ENCODE measurements around the gene OTUB2.

Gene OTUB2

DNA sequence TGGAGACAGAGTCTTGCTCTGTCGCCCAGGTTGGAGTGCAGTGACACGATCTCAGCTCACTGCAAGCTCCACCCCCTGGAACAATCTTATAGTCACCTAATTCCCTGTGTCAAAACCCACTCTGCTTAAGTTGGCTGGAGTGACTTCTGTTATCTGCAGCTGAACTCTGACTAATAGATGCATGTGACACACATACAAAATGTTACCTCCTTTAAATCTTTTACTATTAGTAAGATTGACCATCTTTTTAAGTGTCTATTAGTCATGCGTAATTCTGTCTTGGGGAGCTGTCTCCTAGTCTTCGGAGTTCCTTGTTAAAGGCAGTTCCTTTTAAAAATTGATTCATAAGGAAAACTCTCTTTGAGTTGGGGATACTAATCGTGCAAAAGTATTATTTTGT, 62.4 kb downstream of the OTUB2 start:
- Histone ChIP-seq H3K4me1 (ENCODE audit: control insufficient read depth in 5 of 5, insufficient read depth in 5 of 5, low read length in 5 of 5) (no peaks in the 10 kb centered on the region), H3K36me3 (ENCODE audit: control insufficient read depth in 5 of 5, insufficient read depth in 5 of 5, low read length in 5 of 5) (no peaks in the 10 kb centered on the region), H3K27me3 (ENCODE audit: control insufficient read depth in 5 of 5, insufficient read depth in 4 of 5, low read length in 5 of 5) (no peaks in the 10 kb centered on the region), H3K9me3 (ENCODE audit: control insufficient read depth in 5 of 5, low read length in 5 of 5) (no peaks in the 10 kb centered on the region), H3K27ac (ENCODE audit: low read depth, low read length) (no peak overlapping the region), H3K4me3 (ENCODE audit: low read depth in 1 of 5, low read length in 5 of 5) (no peak overlapping the region), H3K9ac (ENCODE audit: low read length in 5 of 5) (no peak overlapping the region)

DNA sequence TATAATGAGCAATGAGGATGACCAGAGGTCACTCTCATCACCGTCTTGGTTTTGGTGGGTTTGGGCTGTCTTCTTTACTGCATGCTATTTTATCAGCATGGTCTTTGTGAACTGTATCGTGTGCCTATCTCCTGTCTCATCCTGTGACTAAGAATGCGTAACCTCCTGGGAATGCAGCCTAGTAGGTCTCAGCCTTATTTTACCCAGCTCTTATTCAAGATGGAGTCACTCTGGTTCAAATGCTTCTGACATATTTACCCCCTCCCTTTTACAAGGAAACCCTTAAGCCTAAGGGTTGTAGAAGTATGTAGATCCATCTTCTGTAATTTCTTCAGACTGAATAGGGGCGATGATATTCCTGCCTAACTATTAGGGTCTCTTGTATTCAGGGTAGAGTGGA, 63.3 kb downstream of the OTUB2 start:
- Histone ChIP-seq H3K9ac (ENCODE audit: low read length in 5 of 5) (no peak overlapping the region), H3K4me3 (ENCODE audit: low read depth in 1 of 5, low read length in 5 of 5) (no peak overlapping the region), H3K9me3 (ENCODE audit: control insufficient read depth in 5 of 5, low read length in 5 of 5) (no peaks in the 10 kb centered on the region), H3K36me3 (ENCODE audit: control insufficient read depth in 5 of 5, insufficient read depth in 5 of 5, low read length in 5 of 5) (no peaks in the 10 kb centered on the region), H3K27ac (ENCODE audit: low read depth, low read length) (no peak overlapping the region), H3K4me1 (ENCODE audit: control insufficient read depth in 5 of 5, insufficient read depth in 5 of 5, low read length in 5 of 5) (no peaks in the 10 kb centered on the region), H3K27me3 (ENCODE audit: control insufficient read depth in 5 of 5, insufficient read depth in 4 of 5, low read length in 5 of 5) (no peaks in the 10 kb centered on the region)

DNA sequence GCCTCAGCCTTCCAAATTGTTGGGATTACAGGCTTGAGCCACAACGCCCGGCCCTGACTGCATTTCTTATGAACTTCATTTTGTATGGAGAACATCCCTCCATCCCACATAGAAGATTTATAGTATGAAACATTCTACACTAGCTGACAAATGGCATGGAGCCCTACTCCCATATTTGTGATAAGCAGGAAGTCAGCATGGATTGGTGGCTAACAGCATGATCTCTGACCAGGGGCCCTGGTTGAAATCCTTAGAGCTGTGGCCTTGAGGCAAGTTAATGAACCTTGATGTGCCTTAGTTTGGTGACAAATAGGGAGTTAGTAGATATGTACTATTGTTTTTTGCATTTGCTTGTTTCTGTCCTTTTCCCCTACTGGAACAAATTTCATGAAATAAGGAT, 67.3 kb downstream of the OTUB2 start:
- H3K4me3 ChIP-seq (ENCODE audit: low read depth in 1 of 5, low read length in 5 of 5) = no peak overlapping the region
- no peak overlapping the region for H3K9ac ChIP-seq (ENCODE audit: low read length in 5 of 5)
- H3K4me1 ChIP-seq (ENCODE audit: control insufficient read depth in 5 of 5, insufficient read depth in 5 of 5, low read length in 5 of 5) = no peaks in the 10 kb centered on the region
- no peak overlapping the region for H3K27ac ChIP-seq (ENCODE audit: low read depth, low read length)
- no peaks in the 10 kb centered on the region for H3K27me3 ChIP-seq (ENCODE audit: control insufficient read depth in 5 of 5, insufficient read depth in 4 of 5, low read length in 5 of 5)
- H3K9me3 ChIP-seq (ENCODE audit: control insufficient read depth in 5 of 5, low read length in 5 of 5) = no peaks in the 10 kb centered on the region
- peaks cover 0 to 7% (median 4%) of the 10 kb centered on the region in 5 donors for H3K36me3 ChIP-seq (ENCODE audit: control insufficient read depth in 5 of 5, insufficient read depth in 5 of 5, low read length in 5 of 5)

DNA sequence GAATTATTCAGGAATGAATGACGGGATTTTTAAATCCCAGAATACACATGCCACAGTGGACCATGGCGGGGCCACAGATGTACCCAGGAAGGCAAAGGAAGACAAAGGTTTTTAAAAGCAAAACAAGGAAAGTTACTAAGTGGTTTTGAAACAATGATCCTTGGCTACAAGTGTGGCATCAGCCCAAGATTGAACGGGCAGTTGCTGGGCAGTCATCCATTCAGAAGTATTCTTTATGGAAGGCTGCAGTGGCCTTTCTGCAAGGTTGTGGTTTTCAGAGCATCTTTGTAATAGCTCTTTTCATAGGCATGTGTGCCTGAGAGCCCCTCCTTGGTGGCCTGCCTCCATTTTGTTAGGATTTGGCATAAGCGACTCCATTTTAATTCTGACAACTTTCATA, 71.0 kb downstream of the OTUB2 start:
- H3K4me3 ChIP-seq (ENCODE audit: low read depth in 1 of 5, low read length in 5 of 5) = no peak overlapping the region
- H3K36me3 ChIP-seq (ENCODE audit: control insufficient read depth in 5 of 5, insufficient read depth in 5 of 5, low read length in 5 of 5) = peaks cover 0 to 12% (median 4%) of the 10 kb centered on the region in 5 donors
- no peak overlapping the region for H3K27ac ChIP-seq (ENCODE audit: low read depth, low read length)
- H3K27me3 ChIP-seq (ENCODE audit: control insufficient read depth in 5 of 5, insufficient read depth in 4 of 5, low read length in 5 of 5) = no peaks in the 10 kb centered on the region
- H3K9me3 ChIP-seq (ENCODE audit: control insufficient read depth in 5 of 5, low read length in 5 of 5) = no peaks in the 10 kb centered on the region
- H3K9ac ChIP-seq (ENCODE audit: low read length in 5 of 5) = no peak overlapping the region
- H3K4me1 ChIP-seq (ENCODE audit: control insufficient read depth in 5 of 5, insufficient read depth in 5 of 5, low read length in 5 of 5) = peaks cover 0 to 8% (median 5%) of the 10 kb centered on the region in 5 donors
